Common myeloid progenitor, CD34-positive (primary cell): Measurements from ENCODE around the gene C6orf47.

Experiments
- CTCF ChIA-PET: fragments of 350-600 bp; sonication (Branson Sonifier 250); formaldehyde crosslinking; loops from one replicate; lab custom pipeline; 2021; ENCODE audit warnings: antibody characterized with exemption; lab: Charles Lee
- POLR2A ChIA-PET: fragments of 350-600 bp; sonication (Branson Sonifier 250); formaldehyde crosslinking; loops from one replicate; lab custom pipeline; 2021; ENCODE audit warnings: antibody characterized with exemption; lab: Charles Lee
- DNase-seq, 3 donors: peaks; one replicate each; pipeline versions ENCODE4 v3.0.0 to v3.0.0-alpha.2; 2013
- H3K27ac ChIP-seq, 2 experiments: 1 replicate in 1 of 2; 2 replicates in 1 of 2; pipeline ENCODE4 v1.7.0; 2013; ENCODE audit warnings: inconsistent platforms in 2 of 2, low read length in 2 of 2, mild to moderate bottlenecking in 2 of 2, low read depth in 1 of 2, moderate library complexity in 1 of 2; ENCODE audit not compliant: severe bottlenecking in 2 of 2, insufficient read depth in 1 of 2, poor library complexity in 1 of 2
- H3K27me3 ChIP-seq, 5 experiments: replicated peaks in 2 of 5; 1 replicate in 3 of 5; 2 replicates in 2 of 5; pipeline versions ENCODE4 v1.6.1 to v1.7.0; 2013; ENCODE audit warnings: low read length in 4 of 5, mild to moderate bottlenecking in 2 of 5, moderate library complexity in 2 of 5, inconsistent platforms in 1 of 5; ENCODE audit not compliant: insufficient read depth in 5 of 5, control insufficient read depth in 4 of 5
- H3K36me3 ChIP-seq, 4 experiments: 1 replicate in 2 of 4; 2 replicates in 2 of 4; pipeline versions ENCODE4 v1.6.1 to v1.7.0; 2013; ENCODE audit warnings: low read length in 3 of 4, control low read depth in 1 of 4, mild to moderate bottlenecking in 1 of 4; ENCODE audit not compliant: control insufficient read depth in 4 of 4, insufficient read depth in 4 of 4
- H3K4me1 ChIP-seq, 4 experiments: 1 replicate in 3 of 4; 2 replicates in 1 of 4; pipeline versions ENCODE4 v1.6.1 to v1.7.1; 2013; ENCODE audit warnings: low read length in 3 of 4, mild to moderate bottlenecking in 3 of 4, control low read depth in 1 of 4, inconsistent platforms in 1 of 4, moderate library complexity in 1 of 4; ENCODE audit not compliant: control insufficient read depth in 4 of 4, insufficient read depth in 4 of 4; ENCODE audit errors: control extremely low read depth in 1 of 4
- H3K4me3 ChIP-seq, 7 experiments: 1 replicate in 4 of 7; 2 replicates in 3 of 7; pipeline versions ENCODE4 v1.5.1 to v1.7.0; 2013; ENCODE audit warnings: mild to moderate bottlenecking in 7 of 7, low read length in 6 of 7, moderate library complexity in 6 of 7, inconsistent platforms in 2 of 7, low read depth in 2 of 7, control low read depth in 1 of 7; ENCODE audit not compliant: insufficient read depth in 4 of 7, control insufficient read depth in 1 of 7; ENCODE audit errors: extremely low read depth in 1 of 7
- H3K9me3 ChIP-seq, 5 experiments: 1 replicate in 4 of 5; 2 replicates in 1 of 5; pipeline versions ENCODE4 v1.6.1 to v1.7.1; 2013; ENCODE audit warnings: low read length in 4 of 5, mild to moderate bottlenecking in 2 of 5, inconsistent platforms in 1 of 5, low read depth in 1 of 5, moderate library complexity in 1 of 5; ENCODE audit not compliant: control insufficient read depth in 4 of 5, insufficient read depth in 2 of 5; ENCODE audit errors: control extremely low read depth in 1 of 5
- WGBS: methylation state at CpG from one replicate; pipeline ENCODE4 v1.1.5; 2013; ENCODE audit not compliant: insufficient coverage; 5-methylcytosine and 5-hydroxymethylcytosine counted together

Gene C6orf47

DNA sequence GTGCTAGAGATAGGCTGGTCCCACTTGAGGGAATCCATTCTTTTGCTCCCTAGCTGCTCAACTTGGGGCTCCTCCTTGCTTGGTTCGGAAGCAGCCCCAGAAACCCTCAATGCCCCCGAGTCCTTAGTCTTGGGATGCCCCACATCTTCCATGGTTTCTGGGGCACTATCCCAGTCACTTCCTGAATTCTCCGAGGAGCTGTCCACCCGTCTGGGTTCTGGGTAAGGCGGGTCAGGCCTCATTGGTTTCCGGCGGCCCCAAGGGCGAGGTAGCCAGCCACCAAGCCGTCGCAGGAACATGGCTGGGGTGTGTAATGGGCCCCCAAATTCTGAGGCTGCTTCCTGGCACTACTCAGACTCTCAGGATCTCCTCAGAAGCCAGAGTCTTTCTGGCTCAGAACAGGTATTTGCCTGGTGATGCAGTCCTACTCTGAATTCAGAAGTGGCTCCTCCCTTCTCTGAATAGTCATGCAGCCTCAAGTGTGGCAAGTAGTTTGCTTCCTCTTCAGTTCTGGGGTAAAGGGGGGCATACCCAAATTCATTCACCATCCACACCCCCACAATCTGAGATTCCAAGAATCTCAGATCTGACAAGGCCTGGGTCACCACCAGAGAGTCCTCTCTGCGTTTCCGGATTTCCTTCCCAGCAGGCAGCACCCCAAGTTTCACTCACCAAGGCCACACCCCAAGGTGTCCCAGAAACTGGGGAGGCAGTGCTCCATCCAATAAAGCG is 763 bp downstream of the C6orf47 start:
- Histone ChIP-seq H3K36me3 (peaks cover 4 to 36% (median 27%) of the 10 kb centered on the region in 4 experiments), H3K27me3 (no peaks in the 10 kb centered on the region), H3K27ac (peak overlapping the region; percentile 74 to 86), H3K9me3 (no peaks in the 10 kb centered on the region), H3K4me3 (peak overlapping the region; percentile 73 to 94 (median 80)), H3K4me1 (peaks cover 10 to 70% (median 44%) of the 10 kb centered on the region in 4 experiments)
- WGBS: 32% methylated on average over 13 of the region's 13 CpGs
- ChIA-PET CTCF (interaction anchor here (0.7 to 1.7 kb wide), 4 partner anchors 8 to 80 kb away, joined by 3 to 4 read pairs (median 3); no protein-coding TSS in a partner anchor), POLR2A (interaction anchor here (1.0 to 1.3 kb wide), 3 partner anchors 8 to 113 kb away, joined by 3 to 5 read pairs (median 5); partner anchors contain the start of gene NFKBIL1)
- DNase-seq: peak in 2 of 3 donors; percentile 62 to 72

DNA sequence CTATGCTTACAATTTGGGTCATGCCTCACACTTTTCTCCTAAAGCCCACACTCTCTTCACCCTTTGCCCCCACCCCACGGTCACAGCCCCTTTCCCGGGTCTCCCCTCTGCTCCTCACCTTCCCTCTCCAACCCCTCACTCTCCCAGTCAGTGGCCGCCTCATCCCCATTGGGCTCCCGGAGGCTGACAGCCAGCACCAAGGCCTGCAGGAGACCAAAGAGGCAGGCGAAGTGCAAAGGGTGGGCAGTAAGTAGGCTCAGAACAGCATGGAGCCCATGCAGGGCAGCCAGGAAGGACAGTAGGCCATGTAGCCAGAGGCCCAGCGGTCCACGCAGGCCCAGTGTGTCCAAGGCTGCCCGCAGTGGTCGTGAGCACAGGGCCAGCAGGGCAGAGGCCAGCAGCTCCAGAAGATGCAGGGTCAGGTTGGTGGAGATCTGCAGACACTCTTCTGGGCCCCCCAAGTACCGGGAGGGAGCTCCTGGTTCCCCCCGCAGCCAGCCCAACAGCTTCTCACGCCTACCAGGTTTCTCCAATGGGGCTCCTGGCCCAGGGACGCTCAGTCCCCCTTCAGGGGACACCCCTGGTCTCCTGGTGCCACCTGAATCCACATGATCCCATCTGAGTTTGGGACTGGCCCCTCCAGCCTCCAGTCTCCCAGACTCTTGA is 1.5 kb downstream of the C6orf47 start:
- ChIA-PET POLR2A (no interaction called here), CTCF (interaction anchor here (0.7 to 0.9 kb wide), 2 partner anchors 9 to 111 kb away, joined by 3 read pairs; no protein-coding TSS in a partner anchor)
- Histone ChIP-seq H3K27ac (peak overlapping the region; percentile 74 to 86), H3K4me3 (peak overlapping the region in 5 of 7 experiments; percentile 77 to 94 (median 80)), H3K4me1 (peaks cover 10 to 64% (median 38%) of the 10 kb centered on the region in 4 experiments), H3K9me3 (no peaks in the 10 kb centered on the region), H3K36me3 (peaks cover 4 to 36% (median 27%) of the 10 kb centered on the region in 4 experiments), H3K27me3 (no peaks in the 10 kb centered on the region)
- DNase-seq: no peak
- WGBS: 96% methylated on average over 11 of the region's 13 CpGs

DNA sequence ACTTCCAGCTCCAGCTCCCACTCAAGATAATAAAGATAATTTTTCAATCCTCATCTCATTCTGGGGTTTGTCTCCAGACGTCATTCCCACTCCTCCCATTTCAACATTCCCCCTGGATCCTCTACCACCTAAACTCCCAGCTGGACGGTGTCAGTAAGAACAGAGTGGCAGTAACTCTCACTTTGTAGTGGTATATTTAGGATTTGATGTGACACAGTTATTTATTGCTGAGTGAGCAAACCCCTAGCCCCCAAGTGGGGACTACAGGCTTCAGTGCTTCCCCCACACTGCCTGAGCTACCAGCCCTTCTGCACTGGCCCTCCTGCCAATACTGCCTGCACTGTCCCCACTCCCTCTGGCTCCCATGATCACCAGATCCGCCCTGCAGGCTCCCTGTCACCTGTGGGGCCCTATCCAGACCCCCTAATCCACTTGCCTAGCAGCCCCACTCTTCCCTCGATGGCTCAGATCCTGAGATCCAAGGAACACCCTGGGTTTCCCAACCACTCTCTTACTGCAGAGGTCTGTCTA is 2.4 kb downstream of the C6orf47 start:
- WGBS: 100% methylated on average over 2 of the region's 4 CpGs

DNA sequence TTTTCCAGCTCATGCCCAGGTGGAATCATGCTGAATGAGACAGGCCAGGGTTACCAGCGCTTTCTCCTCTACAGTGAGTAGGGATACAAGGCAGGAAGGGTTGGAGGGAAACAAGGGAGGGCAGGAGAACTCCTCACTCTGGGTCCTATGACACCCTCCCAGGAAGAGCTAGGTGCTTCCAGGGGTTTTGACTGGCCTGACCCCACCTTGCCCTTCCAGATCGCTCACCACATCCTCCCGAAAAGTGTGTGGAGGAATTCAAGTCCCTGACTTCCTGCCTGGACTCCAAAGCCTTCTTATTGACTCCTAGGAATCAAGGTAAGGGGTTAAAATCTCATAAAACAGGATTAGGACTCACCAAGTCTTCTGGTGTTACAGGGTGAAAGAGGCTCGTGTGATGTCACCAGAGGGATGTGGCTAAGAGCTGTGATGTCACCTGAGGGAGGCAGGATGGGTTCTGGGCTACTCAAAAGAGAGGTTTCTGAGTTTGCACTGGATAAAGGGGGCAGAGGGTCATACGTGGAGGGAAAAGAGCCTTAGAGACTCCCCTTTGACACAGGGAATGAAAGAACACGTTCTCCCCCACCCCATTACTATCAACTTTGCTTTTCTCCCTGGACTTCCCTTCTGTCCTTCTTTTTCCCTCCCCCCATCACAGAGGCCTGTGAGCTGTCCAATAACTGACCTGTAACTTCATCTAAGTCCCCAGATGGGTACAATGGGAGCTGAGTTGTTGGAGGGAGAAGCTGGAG is 3.0 kb downstream of the C6orf47 start:
- Histone ChIP-seq H3K27me3 (no peaks in the 10 kb centered on the region), H3K4me3 (no peak overlapping the region), H3K27ac (peak overlapping the region in 1 of 2 experiments; percentile 29), H3K36me3 (peaks cover 4 to 32% (median 24%) of the 10 kb centered on the region in 4 experiments), H3K4me1 (peaks cover 5 to 60% (median 35%) of the 10 kb centered on the region in 4 experiments), H3K9me3 (no peaks in the 10 kb centered on the region)
- CTCF ChIA-PET: interaction anchor here (0.6 to 1.6 kb wide), 4 partner anchors 14 to 133 kb away, joined by 3 to 6 read pairs (median 4); no protein-coding TSS in a partner anchor
- POLR2A ChIA-PET: no interaction called here
- DNase-seq: no peak
- 96% methylated on average over 4 of the region's 6 CpGs for WGBS

More for the DNA sequence above, 2.4 kb downstream of the C6orf47 start:
- CTCF ChIA-PET: interaction anchor here (1.3 to 1.6 kb wide), 2 partner anchors 13 to 60 kb away, joined by 4 to 6 read pairs; no protein-coding TSS in a partner anchor
- no peak for DNase-seq
- Histone ChIP-seq H3K27ac (peak overlapping the region in 1 of 2 experiments; percentile 29), H3K4me3 (no peak overlapping the region), H3K36me3 (peaks cover 4 to 33% (median 25%) of the 10 kb centered on the region in 4 experiments), H3K27me3 (no peaks in the 10 kb centered on the region), H3K9me3 (no peaks in the 10 kb centered on the region), H3K4me1 (peaks cover 6 to 61% (median 34%) of the 10 kb centered on the region in 4 experiments)
- POLR2A ChIA-PET: no interaction called here

DNA sequence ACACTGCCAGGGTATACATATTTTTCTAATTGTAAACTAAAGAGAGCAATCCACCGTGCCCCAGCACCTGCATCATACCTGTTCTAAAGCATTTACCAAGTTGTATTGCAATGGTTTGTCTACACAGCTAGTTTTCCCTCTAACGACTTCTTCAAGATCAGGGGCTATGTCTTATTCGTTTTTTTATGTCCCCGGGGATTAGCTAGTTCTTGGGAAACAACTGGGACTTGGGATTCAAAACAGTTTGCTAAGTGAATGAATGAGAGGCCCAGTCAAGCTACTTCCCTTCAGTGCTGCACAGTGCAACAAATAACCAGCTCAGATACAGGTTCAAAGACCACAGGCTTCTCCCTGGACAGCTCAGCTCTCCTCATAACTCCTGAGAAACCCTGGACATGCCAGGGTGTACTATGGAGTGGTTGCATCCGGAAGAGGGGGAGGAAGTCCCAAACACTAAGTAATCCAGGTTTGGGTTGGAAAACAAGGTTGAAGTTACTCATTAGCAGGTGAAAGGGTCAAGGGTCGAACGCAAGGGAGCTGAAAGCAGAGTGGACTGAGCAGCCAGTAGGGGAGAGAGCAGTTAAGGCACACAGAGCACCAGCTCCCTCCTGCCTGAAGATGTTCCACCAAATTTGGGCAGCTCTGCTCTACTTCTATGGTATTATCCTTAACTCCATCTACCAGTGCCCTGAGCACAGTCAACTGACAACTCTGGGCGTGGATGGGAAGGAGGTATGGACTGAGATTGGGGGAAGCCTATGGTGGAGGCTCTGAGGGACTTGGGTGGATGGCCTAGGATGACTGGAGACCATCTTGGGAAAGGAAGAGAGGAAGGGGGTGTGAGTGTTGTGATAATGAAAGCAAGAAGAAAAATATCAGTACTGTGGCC is 5.0 kb downstream of the C6orf47 start, which contains the start of gene APOM:
APOM (plus strand) TSS at position 546 of the 889 bp plus-strand sequence; CDS start at position 619, 73 bp downstream.
- Histone ChIP-seq H3K4me1 (peaks cover 5 to 52% (median 41%) of the 10 kb centered on the region in 4 experiments), H3K36me3 (peaks cover 4 to 22% (median 17%) of the 10 kb centered on the region in 4 experiments), H3K9me3 (no peaks in the 10 kb centered on the region), H3K27ac (no peak within 1 kb of the TSS), H3K27me3 (no peaks in the 10 kb centered on the region), H3K4me3 (no peak within 1 kb of the TSS)
- DNase-seq: no peak
- ChIA-PET CTCF (interaction anchor here (1.0 to 4.7 kb wide), 3 partner anchors 9 to 135 kb away, joined by 3 to 40 read pairs (median 3); partner anchors contain the start of genes CSNK2B and GPANK1), POLR2A (interaction anchor here (4.5 kb wide), 1 partner anchor 9 kb away, joined by 31 read pairs; the partner anchor contains the start of genes CSNK2B and GPANK1)
- WGBS: 98% methylated on average over 8 of the region's 8 CpGs
